K562 treated with DMSO at 1 percent for 4 hours (cell line): ENCODE results near the gene GARIN3. TPM values are rescaled to one million over a fixed set of nuclear protein-coding genes. Genes with fewer than 3 reads are reported as not detected.

ENCODE experiments used
- total RNA-seq: library from RNA; unstranded; fragments of 300-600 nt; gene quantifications from 2 replicates; pipeline ENCODE4 v1.2.3, GENCODE V29; 2022; ENCODE audit not compliant: insufficient read depth

Gene GARIN3
- not detected in 2 replicates for total RNA-seq

DNA sequence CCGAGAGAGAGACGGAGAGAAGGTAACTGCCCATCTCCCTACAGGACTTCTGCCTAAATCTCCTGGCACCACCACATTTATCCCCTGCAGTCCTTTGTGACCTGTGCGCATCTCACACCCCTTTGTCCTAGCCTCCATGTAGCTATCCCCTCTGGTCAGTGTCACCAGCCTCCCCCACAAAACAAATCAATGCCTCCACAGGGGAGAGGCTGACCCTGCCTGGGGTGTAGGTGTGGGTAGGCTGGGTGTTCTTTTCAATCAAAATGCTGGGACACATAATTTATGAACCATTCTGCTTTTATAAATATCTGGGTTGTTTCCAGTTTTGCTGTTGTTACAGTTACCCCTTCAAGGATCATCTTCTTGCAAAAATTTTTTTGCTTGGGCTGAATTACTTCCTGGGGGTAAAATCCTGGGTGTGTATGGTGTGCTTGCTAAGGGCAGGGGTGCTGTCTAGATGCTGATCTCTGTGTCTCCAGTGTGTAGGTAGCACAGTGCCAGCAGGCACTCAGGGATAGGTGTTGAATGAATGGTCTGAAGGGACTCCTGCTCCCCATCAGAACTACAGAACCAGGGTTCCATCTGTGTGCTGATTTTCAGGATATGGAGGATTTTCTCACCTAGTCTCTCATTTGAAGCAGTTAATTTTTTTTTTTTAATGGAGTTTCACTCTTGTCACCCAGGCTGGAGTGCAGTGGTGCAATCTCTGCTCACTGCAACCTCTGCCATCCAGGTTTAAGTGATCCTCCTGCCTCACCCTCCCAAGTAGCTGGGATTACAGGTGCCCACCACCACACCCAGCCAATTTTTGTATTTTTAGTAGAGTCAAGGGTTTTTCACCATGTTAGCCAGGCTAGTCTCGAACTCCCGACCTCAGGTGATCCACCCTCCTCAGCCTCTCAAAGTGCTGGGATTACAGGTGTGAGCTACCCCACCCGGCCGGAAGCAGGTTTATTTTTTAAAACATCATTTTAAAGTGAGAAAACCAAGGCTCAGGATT, at the start of gene GARIN3:
Gene GARIN3 (minus strand): TSS at position 51 of the 1,000 bp plus-strand sequence. CDS start 96 bp downstream, outside the sequence.

GRCh38 chr5:157180374-157181264, 14.6 kb upstream of the GARIN3 start, which contains the start of gene ITK:
TSS of gene ITK (plus strand) at chr5:157180840. CDS start at chr5:157180978, 138 bp downstream.

DNA sequence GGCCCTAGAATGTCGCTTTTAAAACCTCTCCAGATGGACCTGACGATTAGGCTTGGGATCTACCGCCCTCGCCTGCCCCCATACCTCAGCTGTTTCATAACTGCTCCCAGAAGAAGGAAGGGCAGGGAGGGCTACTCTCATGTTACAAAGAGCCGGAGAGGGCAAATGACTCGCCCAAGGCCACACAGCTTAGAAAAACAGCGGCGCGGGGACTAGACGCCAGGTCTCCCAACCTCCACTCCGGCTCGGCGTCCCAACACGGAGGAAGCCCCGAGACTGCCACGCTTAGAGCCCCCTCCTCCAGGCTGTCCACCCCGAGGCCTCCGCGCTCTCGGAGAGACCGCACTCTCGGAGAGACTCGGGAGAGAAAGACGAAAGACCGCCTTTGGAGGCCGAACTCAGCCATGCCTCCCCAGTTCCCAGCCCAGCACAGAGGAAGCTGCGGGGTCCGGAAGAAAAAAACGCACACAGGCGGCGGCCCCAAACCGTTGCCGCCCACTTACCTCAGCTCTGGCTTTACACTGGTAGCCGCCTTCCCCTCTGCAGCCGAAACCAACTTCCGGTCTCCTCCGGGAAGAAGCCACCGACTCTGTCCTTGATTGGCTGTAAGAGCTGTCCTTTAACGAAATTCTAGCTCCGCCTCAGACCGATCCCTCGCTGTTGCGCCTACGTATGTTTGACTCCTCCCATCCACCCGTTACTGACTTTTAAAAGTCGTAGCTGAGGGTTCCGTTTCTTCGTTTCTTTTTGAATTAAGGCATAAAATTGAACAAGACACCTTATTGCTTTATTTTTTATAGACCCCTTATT, 23.5 kb downstream of the GARIN3 start, which contains the start of gene MED7:
Gene MED7 (minus strand): TSS at position 549 of the 810 bp plus-strand sequence. CDS start 3,434 bp downstream, outside the sequence.

Other genes starting within 250 kb of the GARIN3 start
- gene TIMD4, start 203.0 kb downstream of the GARIN3 start, total RNA-seq: not detected in 2 replicates
- not detected in 2 replicates for gene HAVCR1, start 107.1 kb downstream of the GARIN3 start, total RNA-seq
- not detected in 2 replicates for gene HAVCR2, start 57.2 kb downstream of the GARIN3 start, total RNA-seq
- gene MED7, start 23.4 kb downstream of the GARIN3 start, total RNA-seq: 1.8 and 2.9 TPM in 2 replicates
- not detected in 2 replicates for gene ITK, start 14.6 kb upstream of the GARIN3 start, total RNA-seq
- 9.7 and 17.0 TPM in 2 replicates for gene CYFIP2, start 99.9 kb upstream of the GARIN3 start, total RNA-seq